Esophagus muscularis mucosa (tissue), 3 donors: ENCODE results near the gene PDK1.

Source experiments
- POLR2AphosphoS5 ChIP-seq, 2 donors: sonication (generic); formaldehyde crosslinking; IDR thresholded peaks; one replicate each; pipeline ENCODE4 v1.6.1; 2017; ENCODE audit warnings: antibody characterized with exemption in 2 of 2
- TF ChIP-seq, protein P1 (sequence below), 3 experiments: fragments of 200-600 bp in 2 of 3; fragments of 450-650 bp in 1 of 3; sonication (generic) in 2 of 3; IDR thresholded peaks; one replicate each; pipeline ENCODE4 v1.5.1; 2017 to 2019; ENCODE audit warnings: antibody characterized with exemption in 3 of 3, mild to moderate bottlenecking in 2 of 3, moderate library complexity in 1 of 3

DNA sequence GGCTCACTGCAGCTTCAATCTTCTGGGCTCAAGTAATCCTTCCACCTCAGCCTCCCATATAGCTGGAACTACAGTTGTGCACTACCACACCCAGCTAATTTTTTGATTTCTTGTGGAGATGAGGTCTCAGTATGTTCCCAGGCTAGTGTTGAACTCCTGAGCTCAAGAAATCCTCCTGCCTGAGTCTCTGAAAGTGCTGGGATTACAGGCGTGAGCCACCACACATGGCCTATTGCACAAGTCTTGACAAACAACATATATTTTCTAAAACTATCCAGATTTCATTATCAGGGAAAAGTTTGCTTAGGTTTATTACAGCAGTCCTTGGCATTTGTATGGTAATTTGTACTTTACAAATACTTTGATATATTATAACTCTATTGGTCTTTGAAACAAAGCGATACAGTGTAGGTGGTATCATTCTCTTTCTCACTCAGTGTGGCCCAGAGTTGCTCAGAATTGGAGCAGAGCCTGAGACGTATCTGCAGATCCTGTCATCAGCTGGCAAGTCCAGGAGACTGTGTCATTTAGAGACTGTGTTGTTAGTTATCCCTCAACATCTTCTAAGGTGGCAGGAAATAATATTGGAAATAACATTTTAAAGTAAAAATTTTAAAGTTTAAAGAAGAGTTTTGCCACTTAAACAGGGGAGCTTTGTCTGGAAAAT is 41.4 kb downstream of the PDK1 start:
- TF ChIP-seq, protein P1, sequence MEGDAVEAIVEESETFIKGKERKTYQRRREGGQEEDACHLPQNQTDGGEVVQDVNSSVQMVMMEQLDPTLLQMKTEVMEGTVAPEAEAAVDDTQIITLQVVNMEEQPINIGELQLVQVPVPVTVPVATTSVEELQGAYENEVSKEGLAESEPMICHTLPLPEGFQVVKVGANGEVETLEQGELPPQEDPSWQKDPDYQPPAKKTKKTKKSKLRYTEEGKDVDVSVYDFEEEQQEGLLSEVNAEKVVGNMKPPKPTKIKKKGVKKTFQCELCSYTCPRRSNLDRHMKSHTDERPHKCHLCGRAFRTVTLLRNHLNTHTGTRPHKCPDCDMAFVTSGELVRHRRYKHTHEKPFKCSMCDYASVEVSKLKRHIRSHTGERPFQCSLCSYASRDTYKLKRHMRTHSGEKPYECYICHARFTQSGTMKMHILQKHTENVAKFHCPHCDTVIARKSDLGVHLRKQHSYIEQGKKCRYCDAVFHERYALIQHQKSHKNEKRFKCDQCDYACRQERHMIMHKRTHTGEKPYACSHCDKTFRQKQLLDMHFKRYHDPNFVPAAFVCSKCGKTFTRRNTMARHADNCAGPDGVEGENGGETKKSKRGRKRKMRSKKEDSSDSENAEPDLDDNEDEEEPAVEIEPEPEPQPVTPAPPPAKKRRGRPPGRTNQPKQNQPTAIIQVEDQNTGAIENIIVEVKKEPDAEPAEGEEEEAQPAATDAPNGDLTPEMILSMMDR (IDR thresholded peaks at IDR 0.05), result no peak
- no peak for TF ChIP-seq POLR2AphosphoS5 (IDR thresholded peaks at IDR 0.05)
